Lower leg skin (tissue), 3 donors: ENCODE measurements around the gene WNT10A.
"Not testable (repeated sequence)": the region's sequence is repeated elsewhere in the genome, so short reads cannot be mapped to it uniquely, and the experiment has no call there.

Experiments
- CTCF ChIP-seq, 3 donors: fragments of 450-650 bp; IDR thresholded peaks; one replicate each; pipeline ENCODE4 v1.5.1; 2016; ENCODE audit warnings: antibody characterized with exemption in 3 of 3, mild to moderate bottlenecking in 3 of 3, moderate library complexity in 2 of 3
- POLR2A ChIP-seq, 2 donors: fragments of 450-650 bp; IDR thresholded peaks; one replicate each; pipeline ENCODE4 v1.6.1; 2016 to 2017; ENCODE audit warnings: antibody characterized with exemption in 2 of 2, mild to moderate bottlenecking in 1 of 2, moderate library complexity in 1 of 2

- TF ChIP-seq CTCF, POLR2A (IDR thresholded peaks at IDR 0.05): not testable (repeated sequence)
Measured at GRCh38 chr2:218844334-218844733, 36.3 kb upstream of the WNT10A start.
